ENCODE measurements around the gene COL18A1. TPM values are rescaled to one million over a fixed set of nuclear protein-coding genes. Genes with fewer than 3 reads are reported as not detected.

Gene COL18A1
- total and polyA plus RNA-seq, 2 of the 8 experiments (the other 6 are each of a cell fraction or from before 2014, with no cell fraction given), result 145 to 201 TPM

- Histone ChIP-seq H4K91ac (replicated peaks; ENCODE audit: insufficient read length, low read length) (no peak overlapping the region), H4K5ac (ENCODE audit: insufficient read length, low read depth, low read length) (peak overlapping the region; percentile 51), H3K27ac (ENCODE audit: low read depth, low read length) (peak overlapping the region; percentile 63; the same call in 1 of the 2 replicates), H2BK12ac (ENCODE audit: low read depth, low read length) (no peak overlapping the region), H2BK5ac (ENCODE audit: low read depth, low read length) (peak overlapping the region; percentile 18; the same call in 1 of the 2 replicates), H3K4me2 (ENCODE audit: insufficient read depth in 1 of 2, low read depth in 2 of 2, low read length in 2 of 2) (no peak overlapping the region), H3K4ac (replicated peaks; ENCODE audit: insufficient read length, low read depth, low read length) (peak overlapping the region; percentile 27), H3K4me3 (ENCODE audit: extremely low read depth in 1 of 4, insufficient read depth in 2 of 4, low read depth in 3 of 4, low read length in 4 of 4) (no peak overlapping the region), H3K23ac (ENCODE audit: insufficient read length) (no peak overlapping the region), H2AFZ (ENCODE audit: low read length) (no peak overlapping the region), H4K8ac (ENCODE audit: extremely low read depth, insufficient read depth, low read length) (peak overlapping the region; percentile 39; the same call in 1 of the 2 replicates), H2BK120ac (replicated peaks; ENCODE audit: low read depth, low read length) (peak overlapping the region; percentile 64), H3K4me1 (replicated peaks in 1 of 4; ENCODE audit: control insufficient read depth in 3 of 4, insufficient read depth in 4 of 4, low read length in 3 of 4) (peaks cover 0 to 50% (median 38%) of the 10 kb centered on the region in 4 experiments; a peak in 6 of 7 replicates), H3K14ac (ENCODE audit: insufficient read length) (no peak overlapping the region), H2AK5ac (ENCODE audit: low read depth, low read length) (no peak overlapping the region), H3K23me2 (ENCODE audit: low read depth, low read length) (peaks cover 1% of the 10 kb centered on the region), H3K56ac (replicated peaks; ENCODE audit: insufficient read length, low read depth, low read length) (no peak overlapping the region), H3K79me1 (ENCODE audit: low read depth, low read length) (peaks cover 22% of the 10 kb centered on the region), H3K79me2 (ENCODE audit: control insufficient read depth in 1 of 2, insufficient read depth in 2 of 2, low read length in 2 of 2) (peaks cover 6 to 92% of the 10 kb centered on the region in 2 experiments; a peak in 3 of 4 replicates), H3K9me3 (ENCODE audit: insufficient read depth in 2 of 2, low read depth in 1 of 2, low read length in 1 of 2) (no peaks in the 10 kb centered on the region), H4K20me1 (replicated peaks in 1 of 2; ENCODE audit: control insufficient read depth in 1 of 2, insufficient read depth in 2 of 2, low read length in 2 of 2) (peaks cover 9 to 54% of the 10 kb centered on the region in 2 experiments), H2BK15ac (ENCODE audit: low read length) (no peak overlapping the region), H3K27me3 (replicated peaks in 1 of 4; ENCODE audit: control insufficient read depth in 3 of 4, extremely low read depth in 1 of 4, insufficient read depth in 3 of 4, low read length in 3 of 4) (no peaks in the 10 kb centered on the region), H3K36me3 (ENCODE audit: control insufficient read depth in 2 of 4, insufficient read depth in 4 of 4, low read length in 3 of 4) (peaks cover 0 to 3% (median under 1%) of the 10 kb centered on the region in 4 experiments; a peak in 2 of 8 replicates), H3K18ac (ENCODE audit: extremely low read depth, low read length) (no peak overlapping the region; the same call in 1 of the 2 replicates), H3K9ac (replicated peaks in 1 of 4; ENCODE audit: extremely low read depth in 1 of 4, low read depth in 3 of 4, low read length in 3 of 4) (no peak overlapping the region), H2BK20ac (ENCODE audit: low read length) (no peak overlapping the region)
- 90% methylated on average over 15 of the region's 17 CpGs; no CpG with 5 or more reads in 1 of the 2 experiments for WGBS, 2 experiments (ENCODE audit: extremely low coverage in 1 of 2, insufficient coverage in 1 of 2, insufficient read length in 1 of 2, insufficient replicate concordance in 2 of 2, low coverage in 1 of 2, low lambda C conversion rate in 2 of 2, missing lambda C conversion rate in 1 of 2)
- DNase-seq (ENCODE audit: low read depth in 1 of 2, low spot score in 2 of 2) (no peak), FAIRE-seq (no peak)
- ChIA-PET POLR2A (ENCODE audit: partially characterized antibody) (interaction anchor here (0.8 to 1.3 kb wide), 3 partner anchors 11 to 51 kb away, joined by 3 to 5 read pairs (median 4); no protein-coding TSS in a partner anchor), CTCF (ENCODE audit: partially characterized antibody) (no interaction called here)
- TF ChIP-seq CBX5 (IDR thresholded peaks at IDR 0.05; ENCODE audit: low read depth, low read length) (no peak), TBP (IDR thresholded peaks at IDR 0.05; ENCODE audit: low read depth, low read length) (no peak), EZH2 (IDR thresholded peaks at IDR 0.05; ENCODE audit: low read depth, low read length, severe bottlenecking) (no peak), CHD1 (IDR thresholded peaks at IDR 0.05; ENCODE audit: low read depth, low read length) (no peak), SUZ12 (IDR thresholded peaks at IDR 0.05; ENCODE audit: low read length) (no peak), TAF1 (IDR thresholded peaks at IDR 0.05; ENCODE audit: low read depth, low read length) (no peak), TEAD4 (IDR thresholded peaks at IDR 0.05; ENCODE audit: low read depth, low read length) (no peak), CREB1 (IDR thresholded peaks at IDR 0.05) (no peak), SIN3A (conservative IDR thresholded peaks at IDR 0.05 in 1 of 2, IDR thresholded peaks at IDR 0.05 in 1 of 2; ENCODE audit: low read depth in 1 of 2, low read length in 2 of 2) (no peak), YY1 (IDR thresholded peaks at IDR 0.05; ENCODE audit: low read depth, low read length) (no peak)
Measured at GRCh38 chr21:45431781-45432572, 27.0 kb downstream of the COL18A1 start.

Measured in H1 (cell line).